ENCODE data around the gene TBC1D10B. TPM values are rescaled to one million over a fixed set of nuclear protein-coding genes. Genes with fewer than 3 reads are reported as not detected.

TBC1D10B gene
- total and polyA plus RNA-seq, 9 of the 15 experiments (the other 6 are each of a cell fraction or from before 2014, with no cell fraction given) = 2.2 to 55.4 (median 17.5) TPM

DNA sequence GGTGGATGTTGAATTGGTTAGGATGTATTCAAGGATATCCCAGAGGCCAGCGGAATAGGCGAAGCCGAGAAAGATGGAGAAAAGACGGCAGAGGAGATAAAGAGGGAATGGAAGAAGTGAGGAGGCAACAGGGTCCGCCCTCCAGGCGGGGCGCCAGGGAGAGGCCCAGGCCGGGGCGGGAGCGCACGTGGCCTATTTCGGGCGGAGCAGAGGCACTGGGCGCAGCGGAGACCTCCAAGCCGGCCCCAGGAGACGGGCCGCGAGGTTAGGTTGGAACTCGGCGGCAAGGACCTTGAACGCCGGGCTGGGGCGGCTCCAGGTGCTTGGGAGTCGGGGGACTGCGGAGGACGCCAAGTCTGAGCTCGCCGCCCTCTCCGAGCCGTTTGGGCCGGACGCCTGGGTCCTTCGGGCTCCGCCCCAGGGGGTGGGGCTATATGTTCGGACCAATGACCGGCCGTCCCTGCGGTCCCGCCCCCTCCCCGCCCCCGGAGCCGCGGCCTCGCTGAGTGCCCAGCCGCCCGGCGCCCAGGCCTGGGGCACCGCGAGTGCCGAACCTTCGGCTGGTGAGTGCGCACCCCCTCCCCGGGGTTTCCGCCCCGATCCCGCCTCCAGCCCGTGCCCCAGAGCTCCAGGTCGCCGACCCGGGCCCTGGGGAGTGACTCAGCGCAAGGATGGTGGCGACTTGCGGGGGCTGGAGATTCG is 37.0 kb upstream of the TBC1D10B start, which contains the start of gene ZNF771 (continued):
- peak; percentile 34 for TF ChIP-seq RBM25 (IDR thresholded peaks at IDR 0.05; ENCODE audit: low read depth, low read length, severe bottlenecking)
- TF ChIP-seq, protein P1, sequence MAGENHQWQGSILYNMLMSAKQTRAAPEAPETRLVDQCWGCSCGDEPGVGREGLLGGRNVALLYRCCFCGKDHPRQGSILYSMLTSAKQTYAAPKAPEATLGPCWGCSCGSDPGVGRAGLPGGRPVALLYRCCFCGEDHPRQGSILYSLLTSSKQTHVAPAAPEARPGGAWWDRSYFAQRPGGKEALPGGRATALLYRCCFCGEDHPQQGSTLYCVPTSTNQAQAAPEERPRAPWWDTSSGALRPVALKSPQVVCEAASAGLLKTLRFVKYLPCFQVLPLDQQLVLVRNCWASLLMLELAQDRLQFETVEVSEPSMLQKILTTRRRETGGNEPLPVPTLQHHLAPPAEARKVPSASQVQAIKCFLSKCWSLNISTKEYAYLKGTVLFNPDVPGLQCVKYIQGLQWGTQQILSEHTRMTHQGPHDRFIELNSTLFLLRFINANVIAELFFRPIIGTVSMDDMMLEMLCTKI (IDR thresholded peaks at IDR 0.05; ENCODE audit: partially characterized antibody) = no peak
- TF ChIP-seq SREBF1 (IDR thresholded peaks at IDR 0.05; ENCODE audit: borderline replicate concordance, low read depth, low read length) = no peak
- TF ChIP-seq HNRNPH1 (optimal IDR thresholded peaks at IDR 0.05; ENCODE audit: low read depth, low read length) = no peak
- no peak for TF ChIP-seq LARP7 (IDR thresholded peaks at IDR 0.05)
- TF ChIP-seq BMI1 (IDR thresholded peaks at IDR 0.05; ENCODE audit: low read length) = no peak
- no peak for TF ChIP-seq ASH1L (IDR thresholded peaks at IDR 0.05; ENCODE audit: borderline replicate concordance, low read depth, partially characterized antibody)
- TF ChIP-seq, protein P2, sequence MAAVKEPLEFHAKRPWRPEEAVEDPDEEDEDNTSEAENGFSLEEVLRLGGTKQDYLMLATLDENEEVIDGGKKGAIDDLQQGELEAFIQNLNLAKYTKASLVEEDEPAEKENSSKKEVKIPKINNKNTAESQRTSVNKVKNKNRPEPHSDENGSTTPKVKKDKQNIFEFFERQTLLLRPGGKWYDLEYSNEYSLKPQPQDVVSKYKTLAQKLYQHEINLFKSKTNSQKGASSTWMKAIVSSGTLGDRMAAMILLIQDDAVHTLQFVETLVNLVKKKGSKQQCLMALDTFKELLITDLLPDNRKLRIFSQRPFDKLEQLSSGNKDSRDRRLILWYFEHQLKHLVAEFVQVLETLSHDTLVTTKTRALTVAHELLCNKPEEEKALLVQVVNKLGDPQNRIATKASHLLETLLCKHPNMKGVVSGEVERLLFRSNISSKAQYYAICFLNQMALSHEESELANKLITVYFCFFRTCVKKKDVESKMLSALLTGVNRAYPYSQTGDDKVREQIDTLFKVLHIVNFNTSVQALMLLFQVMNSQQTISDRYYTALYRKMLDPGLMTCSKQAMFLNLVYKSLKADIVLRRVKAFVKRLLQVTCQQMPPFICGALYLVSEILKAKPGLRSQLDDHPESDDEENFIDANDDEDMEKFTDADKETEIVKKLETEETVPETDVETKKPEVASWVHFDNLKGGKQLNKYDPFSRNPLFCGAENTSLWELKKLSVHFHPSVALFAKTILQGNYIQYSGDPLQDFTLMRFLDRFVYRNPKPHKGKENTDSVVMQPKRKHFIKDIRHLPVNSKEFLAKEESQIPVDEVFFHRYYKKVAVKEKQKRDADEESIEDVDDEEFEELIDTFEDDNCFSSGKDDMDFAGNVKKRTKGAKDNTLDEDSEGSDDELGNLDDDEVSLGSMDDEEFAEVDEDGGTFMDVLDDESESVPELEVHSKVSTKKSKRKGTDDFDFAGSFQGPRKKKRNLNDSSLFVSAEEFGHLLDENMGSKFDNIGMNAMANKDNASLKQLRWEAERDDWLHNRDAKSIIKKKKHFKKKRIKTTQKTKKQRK (IDR thresholded peaks at IDR 0.05; ENCODE audit: borderline replicate concordance, low read depth, low read length) = no peak
- TF ChIP-seq, protein P3, sequence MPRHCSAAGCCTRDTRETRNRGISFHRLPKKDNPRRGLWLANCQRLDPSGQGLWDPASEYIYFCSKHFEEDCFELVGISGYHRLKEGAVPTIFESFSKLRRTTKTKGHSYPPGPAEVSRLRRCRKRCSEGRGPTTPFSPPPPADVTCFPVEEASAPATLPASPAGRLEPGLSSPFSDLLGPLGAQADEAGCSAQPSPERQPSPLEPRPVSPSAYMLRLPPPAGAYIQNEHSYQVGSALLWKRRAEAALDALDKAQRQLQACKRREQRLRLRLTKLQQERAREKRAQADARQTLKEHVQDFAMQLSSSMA (CRISPR knock-in tag; IDR thresholded peaks at IDR 0.05) = no peak
- TF ChIP-seq ETS2 (tag; IDR thresholded peaks at IDR 0.05; ENCODE audit: borderline replicate concordance, poor library complexity, severe bottlenecking) = no peak
- TF ChIP-seq ZNF347 (CRISPR knock-in tag; IDR thresholded peaks at IDR 0.05; ENCODE audit: low read depth) = no peak
- TF ChIP-seq SMAD2 (IDR thresholded peaks at IDR 0.05; ENCODE audit: low read depth, low read length) = no peak
- TF ChIP-seq, protein P4, sequence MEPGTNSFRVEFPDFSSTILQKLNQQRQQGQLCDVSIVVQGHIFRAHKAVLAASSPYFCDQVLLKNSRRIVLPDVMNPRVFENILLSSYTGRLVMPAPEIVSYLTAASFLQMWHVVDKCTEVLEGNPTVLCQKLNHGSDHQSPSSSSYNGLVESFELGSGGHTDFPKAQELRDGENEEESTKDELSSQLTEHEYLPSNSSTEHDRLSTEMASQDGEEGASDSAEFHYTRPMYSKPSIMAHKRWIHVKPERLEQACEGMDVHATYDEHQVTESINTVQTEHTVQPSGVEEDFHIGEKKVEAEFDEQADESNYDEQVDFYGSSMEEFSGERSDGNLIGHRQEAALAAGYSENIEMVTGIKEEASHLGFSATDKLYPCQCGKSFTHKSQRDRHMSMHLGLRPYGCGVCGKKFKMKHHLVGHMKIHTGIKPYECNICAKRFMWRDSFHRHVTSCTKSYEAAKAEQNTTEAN (CRISPR knock-in tag; IDR thresholded peaks at IDR 0.05) = no peak
- peak; percentile 61 for TF ChIP-seq RB1 (IDR thresholded peaks at IDR 0.05; ENCODE audit: low read depth)
- no peak for TF ChIP-seq ELF2 (CRISPR knock-in tag; IDR thresholded peaks at IDR 0.05)
- TF ChIP-seq EZH2 (IDR thresholded peaks at IDR 0.05; ENCODE audit: borderline replicate concordance, low read depth, low read length) = no peak
- no peak for TF ChIP-seq DDX20 (tag; IDR thresholded peaks at IDR 0.05; ENCODE audit: low read depth)
- TF ChIP-seq HEY1 (CRISPR knock-in tag; IDR thresholded peaks at IDR 0.05; ENCODE audit: borderline replicate concordance) = no peak
- TF ChIP-seq RAD21 (CRISPR knock-in tag; conservative IDR thresholded peaks at IDR 0.05 in 1 of 2, IDR thresholded peaks at IDR 0.05 in 1 of 2) = no peak
- TF ChIP-seq ZNF561 (CRISPR knock-in tag; conservative IDR thresholded peaks at IDR 0.05) = no peak
- no peak for TF ChIP-seq ZNF354B (CRISPR knock-in tag; IDR thresholded peaks at IDR 0.05)
- TF ChIP-seq RCOR1 (IDR thresholded peaks at IDR 0.05; ENCODE audit: borderline replicate concordance in 1 of 2, low read depth in 2 of 2, low read length in 2 of 2) = peak in 1 of 2 experiments; percentile 65; a peak in 1 of 4 replicates

Data from K562 (cell line).